CD4-positive, alpha-beta T cell treated with Interleukin-6 at 100 ng/mL for 8 hours (primary cell): ENCODE results near the gene SYT7.
A peak's percentile ranks its signal among the peaks of the same experiment; 100 is the strongest.

Experiments
- DNase-seq: peaks from one replicate; pipeline ENCODE4 v3.0.0-alpha.2; 2020; ENCODE audit warnings: mixed read lengths, low spot score

SYT7 gene

DNA sequence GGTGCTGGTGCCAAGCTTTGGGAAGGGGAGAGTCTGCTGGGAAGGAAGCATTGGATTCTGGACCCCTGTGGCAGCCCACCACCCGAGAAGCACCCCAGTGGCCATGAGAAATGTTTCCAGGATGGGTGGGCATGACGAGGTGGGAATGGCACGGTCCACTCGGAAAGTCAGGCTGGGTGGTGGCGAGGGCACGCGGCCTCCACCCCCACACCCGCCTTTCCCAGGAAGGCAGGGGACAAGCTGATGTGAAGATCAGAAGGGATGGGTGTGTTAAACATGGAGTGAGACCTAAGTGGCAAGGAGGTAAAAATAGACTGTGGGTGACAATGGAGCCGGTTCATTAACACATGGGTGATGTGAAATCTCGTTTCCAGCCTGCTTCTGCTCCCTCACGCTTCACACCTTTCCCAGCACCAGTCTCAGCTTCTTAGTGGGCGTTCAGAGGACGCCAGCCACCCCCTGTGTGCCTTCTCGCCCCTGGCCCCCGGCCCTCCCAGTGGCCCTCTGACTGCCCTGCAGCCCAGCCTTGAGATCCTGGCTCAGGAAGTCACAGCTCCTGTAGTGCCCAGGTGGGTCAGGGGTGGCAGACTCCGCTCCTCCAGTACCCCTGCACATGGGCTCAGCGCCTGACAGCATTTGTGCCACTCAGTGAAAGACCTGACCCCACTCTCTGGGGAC lies 44.7 kb downstream of the SYT7 start:
- no peak for DNase-seq

GRCh38 chr11:61534933-61535839 lies 45.7 kb downstream of the SYT7 start:
- DNase-seq, result no peak

DNA sequence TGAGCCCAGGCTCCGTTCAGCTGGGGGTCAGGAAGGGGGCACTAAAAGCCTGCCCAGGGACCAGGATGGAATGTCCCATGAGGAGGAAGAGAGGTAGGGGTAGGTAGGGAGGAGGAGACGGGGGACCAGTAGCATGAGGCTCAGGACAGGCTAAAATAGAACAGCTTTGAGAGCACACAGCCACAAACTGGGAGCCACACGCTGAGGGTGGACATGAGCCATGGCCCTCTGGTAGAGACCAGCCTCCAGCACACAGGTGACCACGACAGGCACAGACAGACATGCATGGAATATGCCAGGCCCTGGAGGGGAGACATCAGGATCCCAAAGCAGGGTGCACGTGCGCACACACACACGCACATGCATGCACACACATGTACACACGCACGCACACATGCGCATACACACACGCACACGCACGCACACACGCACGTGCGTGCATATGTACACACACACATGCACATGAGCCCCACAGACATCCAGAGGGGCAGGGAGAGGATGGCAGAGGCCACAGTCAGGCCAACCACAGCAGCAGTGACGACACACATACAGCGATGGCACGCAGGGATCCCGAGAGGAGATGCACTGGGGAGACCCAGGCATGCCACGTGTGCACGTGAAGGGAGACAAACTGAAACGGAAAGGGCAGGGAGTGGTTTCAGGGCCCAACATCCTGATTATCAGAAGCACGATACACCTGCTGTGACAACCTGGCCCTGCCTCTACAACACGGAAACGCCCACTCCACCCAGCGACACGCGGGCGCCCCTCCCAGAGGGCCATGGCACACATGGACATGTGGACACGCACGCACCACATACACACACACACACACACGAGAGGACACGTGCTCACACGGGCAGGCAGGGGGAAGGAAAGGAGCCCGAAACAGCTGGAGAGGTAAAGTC lies 46.6 kb downstream of the SYT7 start:
- no peak for DNase-seq

- DNase-seq, result no peak
Measured at GRCh38 chr11:61533401-61533800, 47.5 kb downstream of the SYT7 start.

GRCh38 chr11:61533039-61533375 lies 47.9 kb downstream of the SYT7 start:
- DNase-seq, result no peak

DNA sequence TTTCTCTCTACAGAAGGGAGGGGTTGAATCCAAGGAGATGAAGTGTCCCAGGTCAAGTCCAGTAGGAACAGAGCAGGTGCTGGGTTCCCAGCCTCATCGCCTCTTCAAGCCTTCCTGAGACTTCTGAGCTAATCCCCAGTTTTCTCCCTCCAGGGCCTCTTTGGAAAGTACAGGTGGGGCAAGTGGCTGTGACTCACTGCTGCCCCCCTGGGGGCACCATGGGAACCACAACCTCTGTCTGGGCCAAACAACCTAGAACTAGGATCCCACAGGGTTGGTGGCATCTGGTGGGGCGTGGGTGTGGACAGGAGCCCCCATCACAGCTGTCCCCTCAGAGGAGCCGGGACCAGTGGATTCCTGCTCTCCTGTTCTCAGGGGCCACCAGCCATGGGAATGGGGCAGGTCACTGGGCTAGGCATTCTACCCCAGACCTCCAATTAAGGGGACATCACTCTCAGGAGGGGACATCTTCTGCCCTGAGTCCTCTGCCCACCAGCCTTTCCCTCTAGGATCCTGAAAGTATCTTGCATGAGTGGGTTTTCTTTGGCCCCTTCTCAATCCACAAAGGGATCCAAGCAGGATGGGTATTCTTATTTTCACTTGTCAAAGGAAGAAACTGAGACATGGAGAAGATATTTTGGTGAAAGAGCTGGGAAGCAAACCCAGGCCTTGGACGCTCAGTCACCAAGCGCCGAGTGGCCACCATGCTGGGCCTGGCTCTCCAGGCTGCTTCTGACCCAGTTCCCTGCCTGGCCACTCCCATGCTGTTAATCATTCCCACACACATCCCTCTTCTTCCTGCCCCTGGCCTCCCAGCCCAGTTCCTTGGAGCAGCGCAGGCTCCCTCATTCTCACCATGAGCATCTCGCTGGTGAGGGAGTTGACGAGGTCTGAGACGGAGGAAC lies 48.5 kb downstream of the SYT7 start:
- DNase-seq, result peak; percentile 19

GRCh38 chr11:61531044-61531443 lies 49.8 kb downstream of the SYT7 start:
- no peak for DNase-seq

- no peak for DNase-seq
Measured at GRCh38 chr11:61529537-61530225, 51.2 kb downstream of the SYT7 start.

DNA sequence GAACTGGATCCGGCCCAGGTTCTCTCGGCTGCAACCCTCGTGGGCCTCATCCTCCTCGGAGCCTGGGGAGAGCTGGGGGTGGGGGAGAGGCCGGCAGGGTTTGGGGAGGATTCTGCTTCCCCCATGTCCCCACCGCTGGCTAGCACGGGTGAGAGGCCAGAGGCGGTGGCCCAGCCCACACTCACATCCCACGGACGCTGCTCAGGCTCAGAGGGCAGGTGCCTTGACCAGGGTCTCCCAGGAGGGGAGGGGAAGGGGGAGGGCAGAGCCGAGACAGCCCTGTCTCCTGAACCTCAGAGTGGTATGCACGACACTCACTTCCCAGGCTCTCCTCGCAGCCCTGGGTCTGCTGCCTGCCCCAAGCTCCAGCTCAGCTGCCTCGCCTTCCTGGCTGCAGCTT lies 52.8 kb downstream of the SYT7 start:
- DNase-seq, result no peak

- DNase-seq, result no peak
Measured at GRCh38 chr11:61526956-61527731, 53.7 kb downstream of the SYT7 start.

GRCh38 chr11:61526229-61526628 lies 54.6 kb downstream of the SYT7 start:
- DNase-seq, result no peak

GRCh38 chr11:61524963-61525587 lies 55.8 kb downstream of the SYT7 start:
- DNase-seq, result no peak

GRCh38 chr11:61524446-61524845 lies 56.4 kb downstream of the SYT7 start:
- DNase-seq, result no peak

GRCh38 chr11:61522881-61523280 lies 58.0 kb downstream of the SYT7 start:
- no peak for DNase-seq

DNA sequence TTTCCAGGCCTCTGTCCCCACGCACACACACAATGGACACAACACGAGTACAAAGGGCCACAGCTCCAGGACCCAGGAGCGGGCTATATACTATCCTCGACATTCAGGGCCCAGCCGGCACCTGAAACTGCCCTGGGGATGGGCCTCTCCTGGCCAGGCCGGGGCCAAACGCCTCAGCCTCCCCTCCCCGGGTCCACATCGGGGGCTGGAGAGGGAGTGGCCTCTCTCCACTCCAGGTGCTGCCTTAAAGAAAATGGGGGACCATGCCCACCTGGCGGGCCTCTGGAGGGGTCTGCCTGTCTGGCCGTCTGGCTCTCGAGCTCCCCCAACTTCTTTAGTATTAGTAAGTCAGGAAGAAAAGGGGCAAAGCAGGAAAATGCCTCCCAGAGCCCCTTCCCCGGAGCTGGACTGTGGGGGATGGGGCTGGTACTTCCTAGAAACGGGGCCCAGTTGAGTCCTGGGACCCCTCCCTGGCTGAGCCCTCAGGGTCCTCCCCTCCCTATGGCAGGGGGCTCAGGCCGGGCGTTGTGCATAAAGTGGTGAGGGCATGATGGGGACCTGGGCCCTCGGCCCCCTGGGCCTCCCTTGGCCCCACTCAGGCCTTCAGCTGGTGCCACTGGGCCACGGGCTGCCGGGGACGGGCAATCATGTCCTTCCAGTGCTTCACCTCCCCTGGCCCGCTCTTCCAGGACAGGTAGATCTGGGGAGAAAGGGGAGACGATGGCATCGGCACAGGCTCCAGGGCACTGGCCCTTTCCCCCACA lies 62.7 kb downstream of the SYT7 start:
- no peak for DNase-seq

DNA sequence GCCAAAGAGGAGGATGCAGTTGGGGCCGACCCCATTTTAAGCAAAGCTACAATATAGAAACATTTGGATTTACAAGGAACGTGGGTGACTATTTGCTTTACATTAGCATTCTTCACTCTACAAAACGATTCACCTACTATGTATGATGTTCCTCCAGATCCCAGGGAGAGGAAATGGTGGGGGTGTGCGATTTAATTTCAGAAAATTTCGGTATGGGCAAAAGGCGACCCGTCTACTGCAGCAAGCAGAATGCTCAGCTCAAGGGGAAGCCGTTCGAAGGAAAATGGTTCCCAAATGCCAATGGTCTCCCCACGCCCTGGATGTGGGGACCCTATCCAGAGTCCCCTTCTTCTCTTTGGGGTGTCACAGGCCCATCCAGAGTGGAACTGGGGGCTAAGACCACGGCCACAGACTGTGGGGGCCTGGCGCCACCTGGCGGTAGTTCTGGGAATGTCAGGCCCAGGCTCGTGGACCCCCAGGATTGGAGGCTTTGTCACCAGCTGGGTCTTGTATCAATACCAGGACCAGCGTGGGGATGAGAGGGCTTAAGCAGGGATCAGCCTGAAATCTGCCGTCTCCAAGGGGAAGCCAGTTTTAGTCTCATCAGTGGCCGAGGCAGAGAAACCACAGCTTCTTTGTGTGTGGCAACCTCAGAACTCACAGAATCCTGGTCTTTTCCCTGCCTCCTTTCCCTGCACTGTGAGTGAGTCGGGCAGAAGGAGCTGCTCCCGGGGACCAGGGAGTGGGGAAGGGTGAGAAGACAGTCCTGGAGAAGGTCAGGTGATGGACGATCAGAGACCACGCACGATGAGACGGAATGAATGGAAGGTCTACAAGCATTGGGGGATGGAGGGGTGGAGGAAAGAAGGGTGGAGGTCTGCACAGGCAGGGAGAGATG lies 64.0 kb downstream of the SYT7 start:
- DNase-seq, result peak; percentile 21

DNA sequence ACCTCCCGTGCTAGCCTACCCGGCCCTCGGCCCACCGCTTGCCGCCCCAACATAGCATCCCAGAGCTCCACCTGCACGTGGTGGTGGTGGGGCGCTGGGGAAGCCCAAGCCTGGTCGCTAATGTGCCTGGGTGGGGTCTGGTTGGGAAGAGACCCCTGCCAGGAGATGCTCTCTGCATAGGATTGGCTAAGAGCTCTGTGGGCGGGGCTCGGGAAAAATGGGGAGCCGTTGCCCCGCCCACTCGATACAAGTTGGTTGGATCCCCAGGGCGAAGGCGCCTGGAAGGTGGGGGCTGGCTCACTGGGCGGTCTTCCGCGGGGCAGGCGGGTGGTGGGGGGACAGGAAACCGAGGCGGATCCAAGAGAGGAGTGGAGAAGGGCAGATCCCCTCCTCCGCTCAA lies 64.7 kb downstream of the SYT7 start:
- no peak for DNase-seq

DNA sequence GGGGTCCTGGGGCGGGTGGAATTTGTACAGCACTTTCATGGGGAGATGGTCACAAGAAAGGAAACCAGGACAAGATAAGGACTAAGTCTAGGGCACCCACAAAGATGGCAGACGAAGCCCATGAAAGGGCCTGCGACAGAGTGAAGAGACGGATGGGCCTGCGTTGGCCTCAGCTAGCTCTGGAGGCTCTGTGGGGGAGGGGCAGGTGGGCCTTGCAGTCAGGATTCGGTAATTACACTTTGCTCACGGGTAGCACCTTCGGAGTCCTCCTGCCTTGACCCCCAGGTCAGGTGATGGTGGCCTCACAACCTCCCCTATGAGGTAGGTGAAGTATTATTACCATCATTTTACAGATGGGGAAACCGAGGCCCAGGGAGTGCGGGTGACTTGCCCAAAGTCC lies 65.2 kb downstream of the SYT7 start:
- no peak for DNase-seq
